K562 (cell line): Measurements from ENCODE around the gene SMC6.

Experiments used
- CCNT2 ChIP-seq: IDR thresholded peaks from 2 replicates; pipeline ENCODE4 v1.6.1; 2011; ENCODE audit warnings: borderline replicate concordance, low read depth, mild to moderate bottlenecking, moderate library complexity, mixed read lengths, low read length; ENCODE audit not compliant: insufficient read length; ENCODE audit errors: extremely low read depth
- JUN ChIP-seq, 2 experiments: sonication (generic) in 1 of 2; formaldehyde crosslinking in 1 of 2; IDR thresholded peaks; 2 replicates each; pipeline versions ENCODE4 v1.6.1 to v1.8.0; 2012 to 2022; ENCODE audit warnings: borderline replicate concordance in 2 of 2, mild to moderate bottlenecking in 2 of 2, improper control_type of control experiment in 1 of 2, low read depth in 1 of 2, low read length in 1 of 2, missing genetic modification reagents in 1 of 2
- MTA2 ChIP-seq: fragments of 450-650 bp; IDR thresholded peaks from 2 replicates; pipeline ENCODE4 v1.6.1; 2016; ENCODE audit warnings: low read depth
- SMAD1 ChIP-seq: fragments of 150-350 bp; IDR thresholded peaks from 2 replicates; pipeline ENCODE4 v1.6.1; 2014; ENCODE audit warnings: low read length, low read depth; ENCODE audit not compliant: partially characterized antibody
- YY1 ChIP-seq, 3 experiments: IDR thresholded peaks; 2 replicates each; pipeline ENCODE4 v1.6.1; 2011; ENCODE audit warnings: low read length in 2 of 3, mild to moderate bottlenecking in 2 of 3, moderate library complexity in 2 of 3, borderline replicate concordance in 1 of 3, control low read depth in 1 of 3, low read depth in 1 of 3; ENCODE audit not compliant: insufficient read depth in 3 of 3, insufficient replicate concordance in 2 of 3, control insufficient read depth in 1 of 3, insufficient read length in 1 of 3; ENCODE audit errors: extremely low read depth in 1 of 3
- ZC3H11A ChIP-seq: IDR thresholded peaks from 2 replicates; pipeline ENCODE4 v1.6.1; 2012; ENCODE audit warnings: low read depth, low read length, improper control_type of control experiment
- TF ChIP-seq, protein P1 (sequence below), 3 experiments: IDR thresholded peaks in 2 of 3; conservative IDR thresholded peaks in 1 of 3; 2 replicates each; pipeline ENCODE4 v1.5.1; 2011 to 2012; ENCODE audit warnings: low read length in 3 of 3, mild to moderate bottlenecking in 3 of 3, control low read depth in 2 of 3, improper control_type of control experiment in 1 of 3, inconsistent platforms in 1 of 3, low read depth in 1 of 3, mixed read lengths in 1 of 3, moderate library complexity in 1 of 3; ENCODE audit not compliant: insufficient read depth in 2 of 3

DNA sequence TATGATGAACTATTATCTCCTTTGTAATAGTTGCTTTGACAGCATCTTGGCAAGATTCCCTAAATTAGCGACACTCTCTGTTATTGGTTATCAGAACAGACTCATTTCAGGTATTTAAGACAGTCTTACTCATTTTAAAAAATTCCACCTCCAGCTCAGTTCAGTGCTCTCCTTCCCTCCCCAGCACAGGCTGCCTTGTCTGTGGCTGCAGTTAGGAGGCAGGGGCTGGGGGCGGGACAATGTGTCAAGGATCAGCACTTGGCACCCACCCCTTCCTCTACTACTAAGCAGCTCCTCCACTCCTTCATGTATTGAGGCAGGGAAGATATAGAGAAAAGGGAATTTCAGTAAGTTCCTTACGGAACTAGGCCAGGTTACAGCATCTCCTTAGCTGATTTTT lies 128.2 kb downstream of the SMC6 start:
- TF ChIP-seq SMAD1: no peak
- TF ChIP-seq YY1 (IDR thresholded peaks at IDR 0.05; ENCODE audit: borderline replicate concordance in 1 of 3, control insufficient read depth in 1 of 3, extremely low read depth in 1 of 3, insufficient read depth in 3 of 3, insufficient read length in 1 of 3, insufficient replicate concordance in 2 of 3, low read depth in 1 of 3, low read length in 2 of 3): no peak
- no peak for TF ChIP-seq JUN (IDR thresholded peaks at IDR 0.05; ENCODE audit: borderline replicate concordance, low read depth, low read length)
- TF ChIP-seq JUN (CRISPR knock-in tag; IDR thresholded peaks at IDR 0.05; ENCODE audit: borderline replicate concordance): no peak
- TF ChIP-seq ZC3H11A: no peak
- no peak for TF ChIP-seq CCNT2
- TF ChIP-seq MTA2: no peak
- TF ChIP-seq, protein P1, sequence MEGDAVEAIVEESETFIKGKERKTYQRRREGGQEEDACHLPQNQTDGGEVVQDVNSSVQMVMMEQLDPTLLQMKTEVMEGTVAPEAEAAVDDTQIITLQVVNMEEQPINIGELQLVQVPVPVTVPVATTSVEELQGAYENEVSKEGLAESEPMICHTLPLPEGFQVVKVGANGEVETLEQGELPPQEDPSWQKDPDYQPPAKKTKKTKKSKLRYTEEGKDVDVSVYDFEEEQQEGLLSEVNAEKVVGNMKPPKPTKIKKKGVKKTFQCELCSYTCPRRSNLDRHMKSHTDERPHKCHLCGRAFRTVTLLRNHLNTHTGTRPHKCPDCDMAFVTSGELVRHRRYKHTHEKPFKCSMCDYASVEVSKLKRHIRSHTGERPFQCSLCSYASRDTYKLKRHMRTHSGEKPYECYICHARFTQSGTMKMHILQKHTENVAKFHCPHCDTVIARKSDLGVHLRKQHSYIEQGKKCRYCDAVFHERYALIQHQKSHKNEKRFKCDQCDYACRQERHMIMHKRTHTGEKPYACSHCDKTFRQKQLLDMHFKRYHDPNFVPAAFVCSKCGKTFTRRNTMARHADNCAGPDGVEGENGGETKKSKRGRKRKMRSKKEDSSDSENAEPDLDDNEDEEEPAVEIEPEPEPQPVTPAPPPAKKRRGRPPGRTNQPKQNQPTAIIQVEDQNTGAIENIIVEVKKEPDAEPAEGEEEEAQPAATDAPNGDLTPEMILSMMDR (IDR thresholded peaks at IDR 0.05 in 2 of 3, conservative IDR thresholded peaks at IDR 0.05 in 1 of 3; ENCODE audit: insufficient read depth in 2 of 3, low read depth in 1 of 3, low read length in 3 of 3): no peak
